GM12878 (cell line): ENCODE measurements around the gene TSHR. TPM values are rescaled to one million over a fixed set of nuclear protein-coding genes. Genes with fewer than 3 reads are reported as not detected.

Source experiments
- ATAC-seq: fragments of 200-7000 bp; cut with Tn5 transposase; 3 replicates; pipeline ENCODE4 v1.9.1; 2020; ENCODE audit warnings: mild to moderate bottlenecking, moderate library complexity
- BruUV-seq: library from RNA; stranded (reverse); fragments of 400-500 nt; replicated peaks from 2 replicates; lab custom pipeline; 2021; lab: Mats Ljungman, UMichigan
- CTCF ChIA-PET: fragments of 300-600 bp; sonication (Branson Sonifier 250); formaldehyde crosslinking; extraction: SDS; loops from one replicate; lab custom pipeline; 2021; ENCODE audit warnings: inconsistent platforms; lab: Yijun Ruan, JAX
- POLR2A ChIA-PET: fragments of 350-600 bp; formaldehyde crosslinking; extraction: SDS; loops from one replicate; lab custom pipeline; 2021; ENCODE audit warnings: inconsistent platforms; lab: Charles Lee
- RAD21 ChIA-PET: fragments of 300-600 bp; sonication (Branson Sonifier 250); formaldehyde crosslinking; loops from one replicate; lab custom pipeline; 2023; ENCODE audit warnings: antibody characterized with exemption; ENCODE audit not compliant: unreplicated experiment; lab: Charles Lee
- SMC1A ChIA-PET: fragments of 300-600 bp; sonication (Branson Sonifier 250); formaldehyde crosslinking; loops from one replicate; lab custom pipeline; 2023; ENCODE audit not compliant: unreplicated experiment, uncharacterized antibody; lab: Charles Lee
- DNase-seq: peaks from one replicate; pipeline ENCODE4 v3.0.0-alpha.2; 2011; ENCODE audit warnings: low read depth, low spot score
- FAIRE-seq: peaks from 3 replicates; lab custom pipeline; 2011; peaks lifted over from hg19 to GRCh38; lab: Jason Lieb, UNC
- H2AFZ ChIP-seq: 2 replicates; pipeline ENCODE4 v1.6.0; 2011; ENCODE audit warnings: low read depth, low read length, control low read depth; ENCODE audit not compliant: control insufficient read depth
- H3K27ac ChIP-seq: 2 replicates; pipeline ENCODE4 v1.5.1; 2011; ENCODE audit warnings: control low read depth; ENCODE audit not compliant: control insufficient read depth, insufficient read depth
- H3K27me3 ChIP-seq, 2 experiments: replicated peaks in 1 of 2; 2 replicates each; pipeline versions ENCODE4 v1.6.0 to v1.6.1; 2011; ENCODE audit warnings: low read length in 1 of 2; ENCODE audit not compliant: control insufficient read depth in 2 of 2, insufficient read depth in 2 of 2
- H3K36me3 ChIP-seq, 2 experiments: 2 replicates each; pipeline ENCODE4 v1.5.1; 2011; ENCODE audit warnings: low read length in 1 of 2; ENCODE audit not compliant: control insufficient read depth in 2 of 2, insufficient read depth in 2 of 2
- H3K4me1 ChIP-seq: 2 replicates; pipeline ENCODE4 v1.6.1; 2011; ENCODE audit warnings: mild to moderate bottlenecking, low read length, moderate library complexity, mixed read lengths; ENCODE audit not compliant: control insufficient read depth, insufficient read depth
- H3K4me2 ChIP-seq: 2 replicates; pipeline ENCODE4 v1.6.0; 2011; ENCODE audit warnings: control low read depth; ENCODE audit not compliant: control insufficient read depth, insufficient read depth
- H3K4me3 ChIP-seq: fragments of 200-600 bp; sonication (generic); 2 replicates; pipeline ENCODE4 v1.5.1; 2016
- H3K79me2 ChIP-seq: 2 replicates; pipeline ENCODE4 v1.6.0; 2011; ENCODE audit warnings: low read length; ENCODE audit not compliant: control insufficient read depth, insufficient read depth
- H3K9ac ChIP-seq: 2 replicates; pipeline ENCODE4 v1.8.0; 2011; ENCODE audit warnings: low read length, control low read depth, mixed read lengths; ENCODE audit not compliant: control insufficient read depth, insufficient read depth
- H3K9me3 ChIP-seq: replicated peaks from 3 replicates; pipeline ENCODE4 v1.5.1; 2011; ENCODE audit warnings: mild to moderate bottlenecking, low read length; ENCODE audit not compliant: control insufficient read depth, insufficient read depth
- H4K20me1 ChIP-seq: 2 replicates; pipeline ENCODE4 v1.6.0; 2011; ENCODE audit not compliant: control insufficient read depth, insufficient read depth
- BACH1 ChIP-seq: fragments of 450-650 bp; IDR thresholded peaks from 2 replicates; pipeline ENCODE4 v1.6.1; 2017; ENCODE audit warnings: mild to moderate bottlenecking, borderline replicate concordance
- MTA3 ChIP-seq: IDR thresholded peaks from 2 replicates; pipeline ENCODE4 v1.6.1; 2012; ENCODE audit warnings: low read length, inconsistent platforms, borderline replicate concordance
- NR2C1 ChIP-seq: fragments of 450-650 bp; IDR thresholded peaks from 2 replicates; pipeline ENCODE4 v1.6.1; 2017; ENCODE audit warnings: antibody characterized with exemption, mild to moderate bottlenecking, moderate library complexity
- PAX8 ChIP-seq: fragments of 450-650 bp; IDR thresholded peaks from 2 replicates; pipeline ENCODE4 v1.6.1; 2017; ENCODE audit warnings: mild to moderate bottlenecking, moderate library complexity
- RBBP5 ChIP-seq: fragments of 200-600 bp; sonication (generic); conservative IDR thresholded peaks from 2 replicates; pipeline ENCODE4 v1.6.1; 2016
- RUNX3 ChIP-seq: IDR thresholded peaks from 2 replicates; pipeline ENCODE4 v1.6.1; 2012; ENCODE audit warnings: low read length, inconsistent platforms
- SMC3 ChIP-seq: IDR thresholded peaks from 2 replicates; pipeline ENCODE4 v1.6.1; 2011; ENCODE audit warnings: low read length, improper control_type of control experiment, borderline replicate concordance
- WRNIP1 ChIP-seq: IDR thresholded peaks from 2 replicates; pipeline ENCODE4 v1.6.1; 2011; ENCODE audit warnings: low read depth, low read length, improper control_type of control experiment, borderline replicate concordance
- WGBS: methylation state at CpG from one replicate; pipeline ENCODE4 v1.1.6; 2016; ENCODE audit warnings: low lambda C conversion rate; ENCODE audit not compliant: insufficient replicate concordance, insufficient coverage; ENCODE audit errors: missing lambda C conversion rate; 5-methylcytosine and 5-hydroxymethylcytosine counted together
- in situ Hi-C: fragments of 300-500 bp; cut with MboI; formaldehyde crosslinking; loops from 9 replicates; pipeline ENCODE4 v1.14.3; 2018; ENCODE audit warnings: mixed read lengths
- intact Hi-C: fragments of 100-400 bp; cut with micrococcal nuclease; formaldehyde crosslinking; loops from one replicate; pipeline ENCODE4 v1.14.2; 2022; ENCODE audit not compliant: unreplicated experiment
- polyA plus RNA-seq, 11 experiments: library from polyadenylated mRNA; depleted of rRNA in 4 of 11; unstranded in 6 of 11; stranded (reverse) in 5 of 11; fragments of >200 nt; fragmentation: Nextera tagmentation in 4 of 11; fragmentation: Illumina TruSeq in 1 of 11; extraction: Ambion mirVana in 4 of 11; extraction: Trizol in 1 of 11; gene quantifications; 1 replicate in 1 of 11; 2 replicates in 10 of 11; pipeline versions ENCODE4 v1.2.1 to v1.2.3, GENCODE V29; 2011 to 2016; ENCODE audit warnings: inconsistent platforms in 2 of 11, missing spikeins in 2 of 11, low read depth in 1 of 11
- total RNA-seq, 4 experiments: library from RNA; depleted of rRNA in 3 of 4; stranded (reverse); fragments of >200 nt in 3 of 4; fragmentation: Illumina TruSeq in 1 of 4; extraction: Trizol in 1 of 4; gene quantifications; 2 replicates each; pipeline versions ENCODE4 v1.2.1 to v1.2.3, GENCODE V29; 2013 to 2021
- TF ChIP-seq, protein P1 (sequence below): fragments of 450-650 bp; conservative IDR thresholded peaks from 2 replicates; pipeline ENCODE4 v1.6.1; 2017; ENCODE audit warnings: mild to moderate bottlenecking, moderate library complexity

Gene TSHR
- total and polyA plus RNA-seq, 10 of the 15 experiments (the other 5 are each of a cell fraction or from before 2014, with no cell fraction given) = 0.06 to 0.31 TPM; not detected in 8

DNA sequence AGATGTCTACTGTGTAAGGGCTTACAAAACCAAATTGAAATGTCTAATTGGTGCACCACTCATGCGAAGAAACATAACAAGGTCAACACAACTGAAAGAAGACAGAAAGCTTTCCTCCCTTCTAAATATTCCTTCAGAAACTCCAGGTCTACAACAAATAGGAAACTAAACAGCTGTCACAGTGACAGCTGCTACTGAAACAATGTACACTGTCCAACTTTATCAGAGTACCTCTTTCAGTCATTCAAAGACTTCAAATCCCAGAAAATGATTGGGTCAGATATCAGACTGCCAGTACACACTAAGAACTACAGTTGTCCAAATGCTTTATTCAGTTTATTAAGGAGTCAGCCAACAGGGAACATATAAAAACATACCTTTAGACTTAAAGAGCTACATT lies 49.1 kb upstream of the TSHR start:
- in situ Hi-C loops (no loop called here), intact Hi-C loops (no loop called here)
- Histone ChIP-seq H4K20me1 (no peaks in the 10 kb centered on the region), H3K27ac (no peak overlapping the region), H3K9me3 (no peaks in the 10 kb centered on the region), H3K27me3 (no peaks in the 10 kb centered on the region), H2AFZ (no peak overlapping the region), H3K36me3 (no peaks in the 10 kb centered on the region), H3K4me1 (no peaks in the 10 kb centered on the region), H3K79me2 (no peaks in the 10 kb centered on the region), H3K4me3 (no peak overlapping the region), H3K9ac (no peak overlapping the region), H3K4me2 (no peak overlapping the region)
- WGBS = 41% methylated on average over 1 of the region's 1 CpG
- TF ChIP-seq RBBP5 = no peak
- TF ChIP-seq SMC3 = no peak
- TF ChIP-seq, protein P1, sequence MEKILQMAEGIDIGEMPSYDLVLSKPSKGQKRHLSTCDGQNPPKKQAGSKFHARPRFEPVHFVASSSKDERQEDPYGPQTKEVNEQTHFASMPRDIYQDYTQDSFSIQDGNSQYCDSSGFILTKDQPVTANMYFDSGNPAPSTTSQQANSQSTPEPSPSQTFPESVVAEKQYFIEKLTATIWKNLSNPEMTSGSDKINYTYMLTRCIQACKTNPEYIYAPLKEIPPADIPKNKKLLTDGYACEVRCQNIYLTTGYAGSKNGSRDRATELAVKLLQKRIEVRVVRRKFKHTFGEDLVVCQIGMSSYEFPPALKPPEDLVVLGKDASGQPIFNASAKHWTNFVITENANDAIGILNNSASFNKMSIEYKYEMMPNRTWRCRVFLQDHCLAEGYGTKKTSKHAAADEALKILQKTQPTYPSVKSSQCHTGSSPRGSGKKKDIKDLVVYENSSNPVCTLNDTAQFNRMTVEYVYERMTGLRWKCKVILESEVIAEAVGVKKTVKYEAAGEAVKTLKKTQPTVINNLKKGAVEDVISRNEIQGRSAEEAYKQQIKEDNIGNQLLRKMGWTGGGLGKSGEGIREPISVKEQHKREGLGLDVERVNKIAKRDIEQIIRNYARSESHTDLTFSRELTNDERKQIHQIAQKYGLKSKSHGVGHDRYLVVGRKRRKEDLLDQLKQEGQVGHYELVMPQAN = no peak
- TF ChIP-seq MTA3 = no peak
- TF ChIP-seq NR2C1 = no peak
- TF ChIP-seq BACH1 = no peak
- no peak for TF ChIP-seq PAX8
- TF ChIP-seq RUNX3 = no peak
- TF ChIP-seq WRNIP1 = no peak
- ATAC-seq (no peak), DNase-seq (no peak), FAIRE-seq (no peak)
- no TSS peak for BruUV-seq
- POLR2A ChIA-PET = no interaction called here
- SMC1A ChIA-PET = interaction anchor here (1.2 kb wide), 1 partner anchor 9 kb away, joined by 3 read pairs; no protein-coding TSS in a partner anchor
- CTCF ChIA-PET = no interaction called here
- RAD21 ChIA-PET = no interaction called here
